ENCODE results near the gene PRCD.

Gene PRCD

DNA sequence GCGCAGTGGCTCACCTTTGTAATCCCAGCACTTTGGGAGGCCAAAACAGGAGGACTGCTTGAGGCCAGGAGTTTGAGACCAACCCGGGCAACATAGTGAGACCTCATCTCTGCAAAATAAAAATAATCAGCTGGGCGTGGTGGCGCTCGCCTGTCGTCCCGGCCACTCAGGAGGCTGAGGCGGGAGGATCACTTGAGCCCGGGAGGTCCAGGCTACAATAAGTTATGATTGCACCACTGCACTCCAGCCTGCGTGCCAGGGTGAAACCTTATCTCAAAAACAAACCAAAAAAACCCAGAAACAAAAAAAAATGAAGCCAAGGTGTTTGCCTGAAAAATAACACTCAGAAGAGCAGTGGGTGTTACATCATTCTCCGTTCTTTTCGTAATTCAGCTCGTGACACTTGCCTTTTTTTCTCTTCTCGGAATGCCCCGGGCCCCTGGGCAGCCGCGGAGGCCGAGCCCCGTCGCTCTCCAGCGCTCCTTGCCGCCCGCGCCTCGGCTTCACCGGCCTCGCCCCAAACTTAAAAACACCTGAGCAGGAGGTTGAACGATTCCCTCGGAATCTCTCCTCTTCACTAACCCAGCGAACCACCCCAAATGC lies 17.0 kb downstream of the PRCD start (continued):
- TF ChIP-seq BACH2 (CRISPR knock-in tag; IDR thresholded peaks at IDR 0.05; ENCODE audit: borderline replicate concordance) = no peak
- no peak; the same call in 1 of the 2 replicates for TF ChIP-seq ZFP3 (CRISPR knock-in tag; IDR thresholded peaks at IDR 0.05)
- TF ChIP-seq, protein P1, sequence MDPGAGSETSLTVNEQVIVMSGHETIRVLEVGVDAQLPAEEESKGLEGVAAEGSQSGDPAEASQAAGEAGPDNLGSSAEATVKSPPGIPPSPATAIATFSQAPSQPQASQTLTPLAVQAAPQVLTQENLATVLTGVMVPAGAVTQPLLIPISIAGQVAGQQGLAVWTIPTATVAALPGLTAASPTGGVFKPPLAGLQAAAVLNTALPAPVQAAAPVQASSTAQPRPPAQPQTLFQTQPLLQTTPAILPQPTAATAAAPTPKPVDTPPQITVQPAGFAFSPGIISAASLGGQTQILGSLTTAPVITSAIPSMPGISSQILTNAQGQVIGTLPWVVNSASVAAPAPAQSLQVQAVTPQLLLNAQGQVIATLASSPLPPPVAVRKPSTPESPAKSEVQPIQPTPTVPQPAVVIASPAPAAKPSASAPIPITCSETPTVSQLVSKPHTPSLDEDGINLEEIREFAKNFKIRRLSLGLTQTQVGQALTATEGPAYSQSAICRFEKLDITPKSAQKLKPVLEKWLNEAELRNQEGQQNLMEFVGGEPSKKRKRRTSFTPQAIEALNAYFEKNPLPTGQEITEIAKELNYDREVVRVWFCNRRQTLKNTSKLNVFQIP (CRISPR knock-in tag; IDR thresholded peaks at IDR 0.05; ENCODE audit: borderline replicate concordance, low read depth) = no peak

GRCh38 chr17:76557368-76558197 lies 17.7 kb downstream of the PRCD start:
- TF ChIP-seq TCF4 (CRISPR knock-in tag; IDR thresholded peaks at IDR 0.05; ENCODE audit: borderline replicate concordance) (no peak), CSRNP3 (CRISPR knock-in tag; IDR thresholded peaks at IDR 0.05) (peak; percentile 12; the same call in 1 of the 2 replicates), ZFP30 (CRISPR knock-in tag; IDR thresholded peaks at IDR 0.05) (no peak), ESRRG (CRISPR knock-in tag; IDR thresholded peaks at IDR 0.05) (0 out of 2 replicates have a peak, but pooled peaks have one; percentile 57), ARNTL (CRISPR knock-in tag; IDR thresholded peaks at IDR 0.05; ENCODE audit: borderline replicate concordance, low read depth) (no peak), ZC3H10 (CRISPR knock-in tag; IDR thresholded peaks at IDR 0.05) (no peak), CSDC2 (CRISPR knock-in tag; IDR thresholded peaks at IDR 0.05) (no peak), OSR1 (CRISPR knock-in tag; IDR thresholded peaks at IDR 0.05) (no peak), ISL1 (CRISPR knock-in tag; IDR thresholded peaks at IDR 0.05) (no peak), RARB (CRISPR knock-in tag; IDR thresholded peaks at IDR 0.05) (no peak), TOX (CRISPR knock-in tag; IDR thresholded peaks at IDR 0.05; ENCODE audit: borderline replicate concordance) (no peak), SNAI2 (CRISPR knock-in tag; IDR thresholded peaks at IDR 0.05) (no peak), PATZ1 (CRISPR knock-in tag; IDR thresholded peaks at IDR 0.05; ENCODE audit: borderline replicate concordance) (no peak), BACH2 (CRISPR knock-in tag; IDR thresholded peaks at IDR 0.05; ENCODE audit: borderline replicate concordance) (no peak), GLIS3 (CRISPR knock-in tag; IDR thresholded peaks at IDR 0.05) (no peak), ZFP3 (CRISPR knock-in tag; IDR thresholded peaks at IDR 0.05) (no peak), PPARA (CRISPR knock-in tag; IDR thresholded peaks at IDR 0.05; ENCODE audit: borderline replicate concordance) (no peak)
- TF ChIP-seq, protein P2, sequence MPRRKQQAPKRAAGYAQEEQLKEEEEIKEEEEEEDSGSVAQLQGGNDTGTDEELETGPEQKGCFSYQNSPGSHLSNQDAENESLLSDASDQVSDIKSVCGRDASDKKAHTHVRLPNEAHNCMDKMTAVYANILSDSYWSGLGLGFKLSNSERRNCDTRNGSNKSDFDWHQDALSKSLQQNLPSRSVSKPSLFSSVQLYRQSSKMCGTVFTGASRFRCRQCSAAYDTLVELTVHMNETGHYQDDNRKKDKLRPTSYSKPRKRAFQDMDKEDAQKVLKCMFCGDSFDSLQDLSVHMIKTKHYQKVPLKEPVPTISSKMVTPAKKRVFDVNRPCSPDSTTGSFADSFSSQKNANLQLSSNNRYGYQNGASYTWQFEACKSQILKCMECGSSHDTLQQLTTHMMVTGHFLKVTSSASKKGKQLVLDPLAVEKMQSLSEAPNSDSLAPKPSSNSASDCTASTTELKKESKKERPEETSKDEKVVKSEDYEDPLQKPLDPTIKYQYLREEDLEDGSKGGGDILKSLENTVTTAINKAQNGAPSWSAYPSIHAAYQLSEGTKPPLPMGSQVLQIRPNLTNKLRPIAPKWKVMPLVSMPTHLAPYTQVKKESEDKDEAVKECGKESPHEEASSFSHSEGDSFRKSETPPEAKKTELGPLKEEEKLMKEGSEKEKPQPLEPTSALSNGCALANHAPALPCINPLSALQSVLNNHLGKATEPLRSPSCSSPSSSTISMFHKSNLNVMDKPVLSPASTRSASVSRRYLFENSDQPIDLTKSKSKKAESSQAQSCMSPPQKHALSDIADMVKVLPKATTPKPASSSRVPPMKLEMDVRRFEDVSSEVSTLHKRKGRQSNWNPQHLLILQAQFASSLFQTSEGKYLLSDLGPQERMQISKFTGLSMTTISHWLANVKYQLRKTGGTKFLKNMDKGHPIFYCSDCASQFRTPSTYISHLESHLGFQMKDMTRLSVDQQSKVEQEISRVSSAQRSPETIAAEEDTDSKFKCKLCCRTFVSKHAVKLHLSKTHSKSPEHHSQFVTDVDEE (CRISPR knock-in tag; IDR thresholded peaks at IDR 0.05) = 0 out of 2 replicates have a peak, but pooled peaks have one; percentile 16
- TF ChIP-seq, protein P1 (CRISPR knock-in tag; IDR thresholded peaks at IDR 0.05; ENCODE audit: borderline replicate concordance, low read depth) = no peak; the same call in 1 of the 2 replicates
- peak; percentile 88 for ATAC-seq
